SK-N-MC (cell line): Measurements from ENCODE around the gene HTR1A.

Experiments
- EZH2 ChIP-seq: fragments of 200-600 bp; sonication (generic); IDR thresholded peaks from one replicate; pipeline ENCODE4 v1.6.1; 2017; ENCODE audit warnings: antibody characterized with exemption
- POLR2AphosphoS5 ChIP-seq: IDR thresholded peaks from 2 replicates; pipeline ENCODE4 v1.6.1; 2012; ENCODE audit warnings: mild to moderate bottlenecking, low read depth, low read length, borderline replicate concordance

DNA sequence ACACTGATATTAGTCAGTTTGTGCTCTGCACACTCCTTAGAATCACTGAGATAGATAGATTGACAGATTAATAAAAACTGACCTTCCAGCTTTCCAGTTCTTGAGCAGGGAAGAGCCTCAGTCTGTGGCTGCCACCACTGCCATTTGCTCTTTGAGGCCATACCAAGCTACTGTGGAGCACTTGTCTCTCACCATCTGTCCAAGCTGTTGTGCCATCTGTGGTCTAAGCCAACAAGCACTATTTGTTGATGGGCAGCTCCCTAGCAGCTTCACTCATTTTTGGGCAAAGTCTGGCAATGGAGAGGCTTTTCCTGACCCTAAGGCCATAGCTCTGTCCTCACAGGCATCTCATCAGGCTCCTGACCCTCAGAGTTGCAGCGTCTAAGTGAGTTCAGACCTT is 30.4 kb downstream of the HTR1A start:
- TF ChIP-seq EZH2 (no peak), POLR2AphosphoS5 (no peak)
